NCI-H2171 (cell line): Measurements from ENCODE around the gene ANO8.
A peak's percentile ranks its signal among the peaks of the same experiment; 100 is the strongest.

Experiments
- DNase-seq: peaks from one replicate; lab custom pipeline; 2025; lab: John Stamatoyannopoulos, UW

Gene ANO8

DNA sequence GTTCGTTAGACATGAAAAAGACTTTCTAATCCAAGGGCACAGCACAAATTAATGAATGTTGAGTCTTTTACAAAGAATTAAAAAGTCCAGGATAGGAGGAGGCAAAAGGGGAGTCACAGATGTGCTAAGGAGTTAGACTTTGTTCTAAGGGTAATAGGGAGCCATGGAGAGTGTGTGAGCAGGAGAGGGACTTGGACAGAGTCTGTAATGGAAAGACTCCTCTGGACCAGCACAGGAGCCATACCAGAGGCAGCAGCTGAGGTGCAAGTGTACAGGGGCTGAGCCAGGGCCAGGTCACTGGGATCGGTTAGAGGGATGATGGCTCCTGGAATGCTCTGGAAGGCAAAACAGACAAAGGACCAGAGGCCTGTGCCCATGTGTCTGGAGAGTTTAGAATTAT, 13.2 kb upstream of the ANO8 start:
- DNase-seq: no peak

GRCh38 chr19:17347361-17347760, 12.7 kb upstream of the ANO8 start:
- DNase-seq: no peak

GRCh38 chr19:17346109-17346671, 11.5 kb upstream of the ANO8 start:
- DNase-seq: no peak

GRCh38 chr19:17341845-17342244, 7.2 kb upstream of the ANO8 start:
- DNase-seq: no peak

DNA sequence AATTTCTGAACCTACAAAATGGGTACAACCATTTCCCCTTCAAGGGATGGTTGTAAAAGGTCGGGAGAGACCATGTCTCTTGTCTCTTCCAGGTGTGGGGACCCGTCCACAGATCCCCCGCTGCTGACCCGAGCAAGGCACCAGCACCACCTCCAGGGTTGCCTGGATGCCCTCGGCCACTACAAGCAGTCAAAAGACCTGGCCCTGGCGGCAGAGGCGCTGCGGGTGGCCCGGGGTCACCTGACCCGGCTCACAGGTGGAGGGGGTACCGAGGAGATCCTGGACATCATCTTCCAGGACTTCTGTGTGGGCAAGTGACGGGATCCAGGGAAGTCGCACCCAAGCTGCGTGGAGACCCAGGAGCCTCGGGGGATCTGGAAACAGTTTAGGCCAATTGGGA, 6.7 kb upstream of the ANO8 start:
- no peak for DNase-seq

DNA sequence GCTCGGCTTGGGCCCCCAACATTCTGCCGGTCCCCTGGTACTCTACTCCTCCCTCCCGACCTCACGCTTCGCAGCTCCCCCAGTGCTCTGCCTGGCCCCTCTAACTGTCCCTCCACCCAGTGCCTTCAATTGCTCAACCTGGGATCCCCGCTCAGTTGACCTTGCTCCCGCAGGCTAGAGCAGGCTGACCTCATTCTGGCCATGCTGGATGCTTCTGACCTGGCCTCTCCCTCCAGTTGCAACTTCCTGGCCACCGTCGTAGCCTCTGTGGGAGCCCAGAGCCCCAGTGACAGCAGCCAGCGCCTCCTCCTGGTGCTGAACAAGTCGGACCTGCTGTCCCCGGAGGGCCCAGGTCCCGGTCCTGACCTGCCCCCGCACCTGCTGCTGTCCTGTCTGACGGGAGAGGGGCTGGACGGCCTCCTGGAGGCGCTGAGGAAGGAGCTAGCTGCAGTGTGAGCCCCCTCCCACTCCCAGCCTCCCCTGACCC, 6.3 kb upstream of the ANO8 start:
- DNase-seq: no peak

DNA sequence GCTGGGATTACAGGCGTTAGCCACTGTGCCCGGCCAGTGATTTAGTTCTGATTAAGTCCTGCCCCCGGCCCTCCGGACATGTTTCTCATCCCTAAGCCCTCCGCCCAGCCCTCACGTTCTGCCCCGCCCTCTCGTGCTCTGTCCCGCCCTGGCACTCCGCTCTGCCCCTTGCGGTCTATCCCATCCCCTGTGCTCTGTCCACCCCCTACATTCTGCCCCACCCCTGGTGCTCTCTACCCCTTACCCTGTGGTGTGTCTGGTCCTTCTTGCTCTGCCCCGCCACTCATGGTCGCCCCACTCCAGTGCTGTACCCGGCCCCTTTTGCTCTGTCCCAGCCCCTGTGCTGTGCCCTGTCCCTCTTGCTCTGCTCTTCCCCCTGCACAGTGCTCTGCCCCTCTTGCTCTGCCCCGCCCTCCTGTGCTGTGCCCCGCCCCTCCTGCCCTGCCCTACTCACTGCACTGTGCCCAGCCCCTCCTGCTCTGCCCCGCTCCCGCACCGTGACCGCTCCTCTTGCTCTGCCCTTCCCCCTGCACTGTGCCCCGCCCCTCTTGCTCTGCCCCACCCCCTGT, 5.7 kb upstream of the ANO8 start:
- DNase-seq: no peak

DNA sequence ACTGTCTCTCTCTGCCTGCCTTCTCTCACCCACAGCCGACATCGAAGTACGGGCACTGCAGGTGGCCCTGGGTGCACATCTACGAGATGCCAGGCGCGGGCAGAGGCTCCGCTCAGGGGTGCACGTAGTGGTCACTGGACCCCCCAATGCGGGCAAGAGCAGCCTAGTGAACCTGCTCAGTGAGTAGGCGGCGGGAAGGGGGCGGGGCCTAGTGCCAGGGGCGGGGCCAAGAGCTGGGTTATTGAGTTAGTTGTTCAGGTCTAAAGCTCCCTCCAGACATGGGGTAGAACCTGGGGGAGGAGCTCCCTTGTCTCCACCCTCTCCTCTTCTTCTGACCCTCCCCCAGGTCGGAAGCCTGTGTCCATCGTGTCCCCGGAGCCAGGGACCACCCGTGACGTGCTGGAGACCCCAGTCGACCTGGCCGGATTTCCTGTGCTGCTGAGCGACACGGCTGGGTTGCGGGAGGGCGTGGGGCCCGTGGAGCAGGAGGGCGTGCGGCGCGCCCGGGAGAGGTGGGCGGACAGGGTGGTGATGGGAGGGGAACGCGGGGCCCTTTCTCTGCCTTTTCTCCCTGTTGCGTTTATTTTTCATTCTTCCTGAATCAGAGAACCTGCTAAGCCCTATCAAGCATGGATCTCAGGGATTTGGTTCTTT, 4.6 kb upstream of the ANO8 start:
- no peak for DNase-seq

DNA sequence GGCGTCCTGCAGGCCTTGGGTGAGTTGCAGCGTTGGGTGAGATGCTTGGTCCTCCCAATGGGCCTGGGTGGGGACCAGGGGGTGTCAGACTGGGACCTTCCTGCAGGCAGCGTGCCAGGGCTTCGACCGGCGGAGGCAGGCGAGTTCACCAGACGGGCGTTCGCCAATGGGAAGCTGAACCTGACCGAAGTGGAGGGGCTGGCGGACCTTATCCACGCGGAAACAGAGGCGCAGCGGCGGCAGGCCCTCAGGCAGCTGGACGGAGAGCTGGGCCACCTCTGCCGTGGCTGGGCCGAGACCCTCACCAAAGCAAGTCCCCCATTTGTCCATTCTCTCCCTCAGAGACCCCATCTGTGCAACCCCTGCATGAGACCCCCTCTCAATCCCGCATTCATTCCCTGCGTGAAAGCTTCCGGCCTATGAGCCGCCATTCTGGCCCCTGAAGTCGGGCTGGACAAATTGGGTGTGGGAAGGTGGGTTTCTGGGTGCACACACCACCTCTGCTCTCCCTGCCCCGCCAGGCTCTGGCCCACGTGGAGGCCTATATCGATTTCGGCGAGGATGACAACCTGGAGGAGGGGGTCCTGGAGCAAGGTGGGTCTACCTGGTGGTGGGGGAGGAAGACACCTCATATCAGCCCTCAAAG, 3.9 kb upstream of the ANO8 start:
- no peak for DNase-seq

GRCh38 chr19:17337675-17338432, 3.2 kb upstream of the ANO8 start:
- DNase-seq: peak; percentile 27

GRCh38 chr19:17336872-17337674, 2.4 kb upstream of the ANO8 start, which contains the start of gene GTPBP3:
Gene GTPBP3 (plus strand): TSS chr19:17337553. CDS start chr19:17337612, 59 bp downstream.
- peak; percentile 98 for DNase-seq

DNA sequence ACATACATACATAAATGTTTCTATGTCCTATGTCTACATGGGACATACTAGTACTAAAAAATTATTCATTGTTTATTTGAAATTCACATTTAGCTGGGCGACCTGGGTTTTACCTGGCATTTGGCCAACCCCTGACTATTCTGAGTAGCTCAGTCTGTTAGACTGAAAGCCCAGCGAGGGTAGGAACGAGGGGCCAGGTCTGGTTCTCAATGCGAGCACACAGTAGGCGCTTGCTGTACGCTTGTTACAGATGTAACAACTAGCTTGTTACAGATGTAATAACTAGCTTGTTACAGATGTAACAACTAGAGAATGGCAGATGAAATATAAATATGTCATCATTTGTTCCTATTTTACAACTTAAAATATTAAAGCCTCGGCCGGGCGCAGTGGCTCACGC, 920 bp upstream of the ANO8 start:
- DNase-seq: no peak

DNA sequence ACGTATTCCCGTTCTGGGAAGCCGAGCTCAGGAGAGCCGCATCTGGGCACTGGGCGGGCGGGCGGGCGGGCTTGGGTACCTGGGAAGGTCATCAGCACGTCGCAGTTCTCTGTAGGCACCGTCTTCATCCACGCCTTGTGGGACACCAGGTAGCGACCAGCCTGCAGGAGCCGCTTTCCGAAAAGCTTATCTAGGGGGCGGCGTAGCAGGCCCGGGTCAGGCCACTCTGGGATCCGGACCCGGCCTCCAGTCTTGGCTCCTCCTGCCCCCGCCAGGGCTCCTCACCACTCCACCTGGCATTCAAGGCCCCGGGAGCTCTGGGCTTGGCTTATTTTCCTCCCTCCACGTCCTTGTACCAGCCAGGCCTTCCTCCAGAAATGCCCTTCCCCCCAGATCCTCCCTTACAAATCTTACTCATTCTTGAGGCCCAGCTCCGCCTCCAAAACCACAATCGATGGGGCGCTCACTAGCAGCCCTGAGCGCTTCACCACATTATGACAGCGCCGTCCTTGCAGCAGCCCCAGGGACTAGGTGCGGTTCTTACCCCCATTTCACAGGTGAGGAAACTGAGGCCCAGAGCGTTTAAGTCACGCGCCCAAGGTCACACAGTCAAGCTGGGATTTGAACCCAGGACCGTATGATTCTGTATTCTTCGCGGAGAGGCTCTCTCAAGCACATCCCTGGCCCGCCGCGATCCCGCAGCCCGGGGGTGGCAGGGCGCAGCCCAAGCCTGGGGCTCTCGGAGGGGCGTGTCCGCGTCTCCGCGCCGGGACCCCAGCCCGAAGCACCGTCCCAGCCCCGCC, 843 bp downstream of the ANO8 start:
- DNase-seq: no peak

- DNase-seq: no peak
These were observed 1.7 kb downstream of the ANO8 start for GRCh38 chr19:17332677-17333581.

GRCh38 chr19:17332360-17332676, 2.3 kb downstream of the ANO8 start:
- DNase-seq: no peak

DNA sequence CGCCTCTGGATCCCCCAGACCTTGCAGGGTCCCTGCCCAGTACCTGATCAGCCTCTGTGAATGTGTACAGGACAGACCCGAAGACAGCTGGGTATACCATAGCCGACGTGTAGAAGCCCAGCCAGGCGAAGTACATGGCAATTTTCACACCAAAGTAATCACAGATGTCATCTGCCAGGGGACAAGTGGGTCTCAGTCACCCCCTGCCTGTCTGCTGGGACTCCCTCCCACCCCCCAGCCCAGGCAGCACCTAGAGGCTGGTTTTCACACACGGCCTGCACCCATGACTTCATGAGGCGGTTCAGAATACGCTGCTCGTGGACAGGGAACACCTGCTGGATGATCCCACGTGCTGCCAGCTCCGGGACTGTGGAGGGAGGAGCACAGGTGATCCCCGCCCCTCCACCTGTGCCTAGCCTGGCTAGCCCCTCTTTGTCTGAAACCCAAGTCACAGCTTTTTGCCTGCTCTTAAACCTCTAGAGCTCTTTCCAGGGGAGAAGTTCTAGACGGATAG, 3.6 kb downstream of the ANO8 start:
- peak; percentile 81 for DNase-seq

DNA sequence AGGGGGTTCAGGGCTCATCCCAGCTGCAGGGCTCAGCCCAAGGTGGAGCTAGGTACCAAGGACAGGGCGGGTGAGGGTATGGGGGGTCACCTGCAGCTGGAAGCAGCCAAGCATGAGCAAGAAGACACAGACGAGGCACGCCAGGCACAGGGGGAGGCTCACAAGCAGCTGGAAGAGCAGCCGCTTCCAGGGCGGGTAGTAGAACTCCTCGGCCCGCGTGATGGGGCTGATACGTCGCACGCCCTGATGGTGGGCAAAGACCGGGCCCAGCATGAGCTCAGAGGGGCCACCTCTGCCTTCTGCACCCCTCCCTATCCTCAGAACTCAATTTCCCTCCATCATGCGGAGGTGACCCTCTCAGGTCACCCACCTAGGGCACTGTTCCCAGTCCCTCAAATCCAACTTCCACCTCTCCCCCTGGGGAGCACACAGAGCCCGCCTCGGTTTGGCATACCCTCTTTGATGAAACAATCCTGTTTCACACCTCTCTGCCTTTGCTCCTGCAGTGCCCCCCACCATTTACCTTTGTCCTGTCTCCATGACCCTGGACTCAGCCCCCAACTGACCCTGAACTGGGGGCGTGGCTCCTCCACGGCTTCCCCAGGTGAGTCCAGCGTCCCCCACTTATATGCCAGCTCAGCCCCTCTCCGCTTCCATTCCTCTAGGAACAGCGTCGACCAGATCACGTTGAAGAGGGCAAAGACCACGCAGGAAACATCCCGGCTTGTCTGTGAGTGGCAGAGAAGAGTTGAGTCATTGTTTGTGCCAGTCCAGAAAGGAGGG, 4.2 kb downstream of the ANO8 start:
- DNase-seq: no peak

- DNase-seq: no peak
These were observed 5.0 kb downstream of the ANO8 start for GRCh38 chr19:17329366-17330261.
